Large intestine (tissue), 3 donors: ENCODE data around the gene PCSK6. TPM values are rescaled to one million over a fixed set of nuclear protein-coding genes. Genes with fewer than 3 reads are reported as not detected.

Experiments used
- DNase-seq, 2 donors: peaks; one replicate each; pipeline versions ENCODE4 v3.0.0 to v3.0.0-alpha.2; 2013
- H3K27ac ChIP-seq: one replicate; pipeline ENCODE4 v1.5.1; 2013; ENCODE audit warnings: low read length
- H3K27me3 ChIP-seq: 2 replicates; pipeline ENCODE4 v1.6.1; 2013; ENCODE audit warnings: low read length; ENCODE audit not compliant: control insufficient read depth, insufficient read depth
- H3K36me3 ChIP-seq: 2 replicates; pipeline ENCODE4 v1.6.1; 2013; ENCODE audit warnings: low read length; ENCODE audit not compliant: control insufficient read depth, insufficient read depth
- H3K4me1 ChIP-seq: one replicate; pipeline ENCODE4 v1.6.1; 2013; ENCODE audit warnings: low read length; ENCODE audit not compliant: control insufficient read depth, insufficient read depth
- H3K4me3 ChIP-seq: one replicate; pipeline ENCODE4 v1.5.1; 2013; ENCODE audit warnings: low read length
- H3K9me3 ChIP-seq: one replicate; pipeline ENCODE4 v1.6.1; 2013; ENCODE audit warnings: mild to moderate bottlenecking, low read depth, low read length, moderate library complexity; ENCODE audit not compliant: control insufficient read depth
- WGBS: methylation state at CpG from one replicate; pipeline ENCODE4 v1.1.5; 2013; ENCODE audit warnings: low lambda C conversion rate; ENCODE audit not compliant: insufficient coverage; 5-methylcytosine and 5-hydroxymethylcytosine counted together
- polyA plus RNA-seq: library from polyadenylated mRNA; unstranded; fragments of 120-200 nt; gene quantifications from one replicate; pipeline ENCODE4 v1.2.1, GENCODE V29; 2013

PCSK6 gene
- polyA plus RNA-seq, 1 donor = 22.2 TPM

DNA sequence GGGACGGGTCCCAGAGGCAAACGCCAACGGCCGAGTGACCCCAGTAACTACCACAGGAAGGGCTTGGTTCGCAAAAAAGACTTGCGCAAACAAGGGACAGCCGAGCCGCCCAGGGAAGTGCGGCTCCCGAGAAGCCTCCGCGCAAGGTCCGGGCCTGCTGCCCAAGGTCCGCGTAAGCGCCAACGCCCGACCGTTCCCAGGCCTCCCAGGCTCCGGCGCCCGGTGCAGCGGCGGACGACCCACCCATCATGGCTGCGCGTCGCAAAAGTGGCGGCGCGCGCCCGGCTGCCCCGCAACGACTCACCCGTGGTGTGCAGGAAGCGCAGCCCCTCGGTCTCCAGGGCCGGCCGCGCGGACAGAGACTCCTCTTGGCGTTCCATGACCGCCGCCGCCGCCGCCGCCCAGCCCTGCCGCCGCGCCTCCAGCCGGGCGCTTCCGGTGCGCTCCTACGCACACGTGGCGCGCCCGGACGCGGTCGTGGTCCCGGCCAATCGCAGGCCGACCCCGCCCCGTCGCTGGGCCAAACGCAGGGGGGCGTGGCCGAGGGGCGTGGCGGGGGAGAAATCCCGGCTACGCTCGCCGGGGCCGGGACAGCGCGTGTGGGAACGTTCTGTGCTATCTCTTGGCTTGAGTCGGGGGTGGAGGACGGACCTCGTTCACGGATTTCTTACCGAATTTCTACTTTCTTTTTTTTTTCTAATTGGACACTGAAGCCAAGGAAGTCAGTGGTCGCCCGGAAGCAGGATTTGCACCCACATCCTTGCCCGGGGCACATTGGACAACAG, 212.3 kb downstream of the PCSK6 start, which contains the start of gene SELENOS:
SELENOS (minus strand) TSS at position 448 of the 785 bp plus-strand sequence; CDS start at position 380, 68 bp downstream.
- peak within 1 kb of the TSS; percentile 82 for H3K4me3 ChIP-seq
- peaks cover 48% of the 10 kb centered on the region for H3K36me3 ChIP-seq
- H3K9me3 ChIP-seq = no peaks in the 10 kb centered on the region
- WGBS = no CpG with 5 or more reads among the region's 91 CpGs
- H3K27me3 ChIP-seq = no peaks in the 10 kb centered on the region
- peak; percentile 92 to 96 for DNase-seq
- peak within 1 kb of the TSS; percentile 90 for H3K27ac ChIP-seq
- H3K4me1 ChIP-seq = peaks cover 30% of the 10 kb centered on the region

DNA sequence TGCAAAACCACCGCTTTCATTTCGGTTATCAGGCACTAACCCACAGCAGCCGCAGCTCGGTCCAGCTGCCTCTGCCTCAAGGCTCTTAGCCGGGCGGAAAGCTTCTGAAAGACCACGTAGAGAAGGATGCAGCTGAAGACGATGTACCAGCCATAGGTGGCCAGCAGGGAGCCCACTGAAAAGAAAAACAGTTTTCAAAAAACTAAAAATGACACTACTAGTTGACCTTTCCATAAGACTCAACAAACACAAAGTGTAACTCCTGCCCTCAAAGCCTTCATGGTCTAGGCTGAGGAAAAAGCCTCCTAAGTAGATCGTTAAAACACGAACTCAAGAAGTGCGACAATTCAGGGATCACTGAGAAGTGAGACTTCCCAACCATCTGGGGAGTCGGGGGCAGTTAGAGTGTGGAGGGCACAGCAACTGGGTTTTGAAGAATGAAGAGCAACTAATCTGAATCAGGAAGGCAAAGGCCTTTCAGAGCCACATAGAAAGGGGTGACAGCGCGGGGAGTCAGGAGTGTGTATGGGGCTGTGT, 212.9 kb downstream of the PCSK6 start:
- no CpG with 5 or more reads among the region's 14 CpGs for WGBS
- Histone ChIP-seq H3K9me3 (no peaks in the 10 kb centered on the region), H3K4me3 (peak overlapping the region; percentile 82), H3K4me1 (peaks cover 30% of the 10 kb centered on the region), H3K27me3 (no peaks in the 10 kb centered on the region), H3K27ac (peak overlapping the region; percentile 90), H3K36me3 (peaks cover 46% of the 10 kb centered on the region)
- no peak for DNase-seq

DNA sequence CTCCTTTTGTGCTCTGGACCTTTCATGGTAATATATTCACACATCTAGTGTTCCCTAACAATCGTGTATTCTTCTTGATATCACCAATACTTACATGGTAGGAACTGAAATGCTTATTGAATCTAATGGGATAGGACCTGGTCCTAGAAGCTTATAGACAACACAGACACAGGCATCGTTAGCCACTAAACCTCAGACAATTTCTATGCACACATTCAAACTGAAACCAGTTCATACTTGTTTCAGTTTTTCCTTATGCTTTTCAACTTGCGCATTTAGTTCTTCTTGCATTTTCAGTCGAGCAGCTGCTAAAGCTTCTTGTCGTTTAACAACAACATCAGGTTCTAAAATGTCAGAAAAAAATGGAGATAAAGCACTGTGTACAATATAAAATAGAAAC, 214.5 kb downstream of the PCSK6 start:
- Histone ChIP-seq H3K4me1 (peaks cover 19% of the 10 kb centered on the region), H3K4me3 (no peak overlapping the region), H3K27me3 (no peaks in the 10 kb centered on the region), H3K9me3 (no peaks in the 10 kb centered on the region), H3K36me3 (peaks cover 50% of the 10 kb centered on the region), H3K27ac (no peak overlapping the region)
- WGBS = 100% methylated on average over 3 of the region's 5 CpGs
- no peak for DNase-seq

DNA sequence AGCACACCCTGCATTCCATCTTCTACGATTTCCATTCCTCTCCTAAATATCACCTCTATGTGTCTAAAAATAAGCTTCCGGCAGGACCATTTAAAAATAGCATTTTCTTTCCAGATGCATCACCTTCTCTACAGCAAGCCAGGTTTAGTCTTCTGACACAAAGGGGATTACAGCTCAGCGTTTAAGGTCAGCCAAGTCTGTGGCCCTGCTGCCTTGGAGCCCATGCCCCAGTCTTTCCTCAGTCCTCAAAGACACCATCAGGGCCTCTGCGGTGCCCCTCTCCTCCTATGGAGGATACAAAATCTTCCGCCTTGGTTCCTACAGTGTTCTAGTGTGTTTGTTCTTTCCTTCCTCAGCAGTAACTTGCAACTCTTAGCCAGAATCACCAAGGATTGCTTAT, 216.0 kb downstream of the PCSK6 start:
- no peak overlapping the region for H3K4me3 ChIP-seq
- no peaks in the 10 kb centered on the region for H3K27me3 ChIP-seq
- DNase-seq = no peak
- H3K27ac ChIP-seq = no peak overlapping the region
- no peaks in the 10 kb centered on the region for H3K9me3 ChIP-seq
- WGBS = no CpG with 5 or more reads among the region's 5 CpGs
- H3K4me1 ChIP-seq = peaks cover 7% of the 10 kb centered on the region
- peaks cover 63% of the 10 kb centered on the region for H3K36me3 ChIP-seq

DNA sequence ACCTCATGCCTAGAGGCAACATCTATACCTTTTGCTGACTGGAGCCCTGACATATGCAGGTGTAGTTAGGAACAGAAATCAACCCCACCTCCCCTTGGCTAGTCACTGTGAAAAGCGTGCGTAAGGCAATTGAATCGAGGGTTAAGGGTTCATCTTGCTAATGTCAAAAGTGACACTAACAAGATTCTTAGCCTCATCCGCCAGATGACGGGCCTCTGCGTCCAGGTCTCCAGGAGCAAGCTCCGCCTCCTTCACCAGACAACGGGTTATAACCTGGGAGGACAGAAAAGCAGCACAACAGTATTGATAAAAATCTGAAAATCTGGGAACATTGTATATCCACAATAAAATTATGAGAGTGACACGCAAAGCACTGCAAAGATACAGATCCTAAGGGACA, 216.9 kb downstream of the PCSK6 start:
- 100% methylated on average over 1 of the region's 9 CpGs for WGBS
- Histone ChIP-seq H3K9me3 (no peaks in the 10 kb centered on the region), H3K36me3 (peaks cover 63% of the 10 kb centered on the region), H3K4me1 (no peaks in the 10 kb centered on the region), H3K27me3 (no peaks in the 10 kb centered on the region), H3K27ac (no peak overlapping the region), H3K4me3 (no peak overlapping the region)
- no peak for DNase-seq

DNA sequence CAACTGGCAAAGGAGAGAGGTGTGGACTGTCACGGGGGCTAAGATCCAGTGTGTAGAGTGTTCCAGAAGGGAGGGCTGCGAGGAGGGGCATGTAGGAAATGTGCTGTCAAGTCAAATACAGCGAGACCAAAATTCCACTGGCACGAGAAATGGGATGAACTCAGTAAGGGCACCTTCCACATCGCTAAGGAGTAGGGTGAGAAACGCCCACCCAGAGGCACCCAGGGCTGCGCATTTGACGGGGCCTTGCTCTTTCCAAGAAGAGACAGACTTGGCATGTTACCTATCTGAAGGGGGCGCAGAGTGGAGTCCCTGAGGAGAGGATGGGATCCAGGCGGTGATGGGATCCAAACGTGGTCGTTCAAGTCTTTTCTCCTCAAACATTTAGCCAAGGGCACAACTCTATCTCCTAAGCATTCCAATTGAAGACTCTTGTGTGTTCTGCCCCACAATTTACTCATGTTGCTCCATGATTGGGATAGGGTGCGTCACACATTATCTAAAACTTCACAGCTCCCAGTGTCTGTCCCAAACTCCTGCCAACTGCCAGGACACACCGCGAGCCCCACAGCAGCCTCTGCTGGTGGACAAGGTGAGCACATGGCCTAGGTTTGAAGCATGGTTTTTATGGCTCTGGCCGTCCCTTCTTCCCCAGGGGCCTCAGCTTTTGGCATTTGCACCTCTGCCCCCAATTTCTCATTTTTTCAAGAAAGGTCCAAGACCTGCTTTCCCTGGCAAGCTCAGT, 219.9 kb downstream of the PCSK6 start:
- no peak overlapping the region for H3K27ac ChIP-seq
- no peak overlapping the region for H3K4me3 ChIP-seq
- peaks cover 4% of the 10 kb centered on the region for H3K4me1 ChIP-seq
- DNase-seq = no peak
- WGBS = no CpG with 5 or more reads among the region's 16 CpGs
- H3K36me3 ChIP-seq = peaks cover 55% of the 10 kb centered on the region
- no peaks in the 10 kb centered on the region for H3K27me3 ChIP-seq
- no peaks in the 10 kb centered on the region for H3K9me3 ChIP-seq

DNA sequence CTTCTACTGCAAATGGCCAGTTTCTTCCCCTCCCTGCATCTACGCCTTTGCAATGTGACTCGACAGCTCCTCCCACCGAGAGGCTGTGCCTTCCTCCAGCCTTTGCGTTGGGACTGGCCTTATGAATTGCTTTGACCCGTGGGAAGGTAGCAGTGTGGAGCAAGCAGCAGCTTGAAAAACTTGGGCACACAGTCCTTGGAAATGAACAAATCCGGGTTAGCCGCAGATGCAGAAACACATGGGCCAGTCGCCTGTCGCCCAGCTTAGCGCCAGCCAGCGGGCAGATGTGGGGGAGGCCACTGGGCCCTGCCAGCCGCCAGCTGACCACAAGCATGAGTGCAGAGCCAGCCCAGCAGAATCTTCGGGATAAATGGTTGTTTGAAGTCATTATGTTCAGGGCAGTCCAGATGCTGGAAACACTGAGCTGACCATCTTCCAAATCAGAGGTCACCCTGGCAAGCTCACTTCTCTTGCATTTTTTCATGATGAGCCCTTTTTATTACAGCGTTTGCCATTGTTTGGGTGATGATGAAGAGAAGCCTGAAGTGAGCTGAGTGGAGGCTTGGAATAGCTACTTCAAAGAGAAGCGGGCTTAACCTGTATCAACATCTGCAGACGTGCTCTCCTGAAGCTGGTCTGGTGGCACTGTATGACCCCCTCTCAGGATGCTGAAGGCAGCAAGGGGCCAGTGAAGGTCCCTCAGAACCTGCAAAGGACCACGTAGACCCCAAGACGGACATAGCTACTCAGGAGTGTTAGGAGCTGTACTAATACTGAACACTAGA, 222.0 kb downstream of the PCSK6 start:
- H3K36me3 ChIP-seq = peaks cover 35% of the 10 kb centered on the region
- WGBS = no CpG with 5 or more reads among the region's 18 CpGs
- H3K9me3 ChIP-seq = no peaks in the 10 kb centered on the region
- peaks cover 4% of the 10 kb centered on the region for H3K4me1 ChIP-seq
- H3K27ac ChIP-seq = no peak overlapping the region
- H3K27me3 ChIP-seq = no peaks in the 10 kb centered on the region
- H3K4me3 ChIP-seq = no peak overlapping the region
- no peak for DNase-seq

DNA sequence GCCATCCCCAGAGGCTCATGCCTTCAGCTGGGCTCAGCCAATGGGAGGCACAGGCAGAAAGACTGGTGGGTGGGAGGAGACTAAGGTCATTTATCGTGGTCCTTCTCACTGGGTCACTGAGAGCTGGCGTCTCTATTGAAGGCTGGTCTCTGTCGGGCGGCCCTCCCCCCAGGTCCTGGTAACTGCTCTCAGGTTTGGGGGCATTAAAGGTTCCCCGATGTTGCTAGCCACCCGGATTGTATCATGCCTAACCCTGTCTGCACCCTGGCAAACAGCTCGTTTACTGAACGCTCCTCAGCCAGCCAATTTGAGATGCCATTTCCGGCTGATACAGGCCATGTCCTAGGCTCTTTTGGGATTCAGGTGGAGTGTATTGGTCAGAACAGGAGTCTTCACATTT, 222.7 kb downstream of the PCSK6 start:
- H3K9me3 ChIP-seq = no peaks in the 10 kb centered on the region
- H3K4me1 ChIP-seq = peaks cover 4% of the 10 kb centered on the region
- no peak for DNase-seq
- no peak overlapping the region for H3K27ac ChIP-seq
- H3K36me3 ChIP-seq = peaks cover 28% of the 10 kb centered on the region
- WGBS = no CpG with 5 or more reads among the region's 9 CpGs
- no peaks in the 10 kb centered on the region for H3K27me3 ChIP-seq
- no peak overlapping the region for H3K4me3 ChIP-seq

DNA sequence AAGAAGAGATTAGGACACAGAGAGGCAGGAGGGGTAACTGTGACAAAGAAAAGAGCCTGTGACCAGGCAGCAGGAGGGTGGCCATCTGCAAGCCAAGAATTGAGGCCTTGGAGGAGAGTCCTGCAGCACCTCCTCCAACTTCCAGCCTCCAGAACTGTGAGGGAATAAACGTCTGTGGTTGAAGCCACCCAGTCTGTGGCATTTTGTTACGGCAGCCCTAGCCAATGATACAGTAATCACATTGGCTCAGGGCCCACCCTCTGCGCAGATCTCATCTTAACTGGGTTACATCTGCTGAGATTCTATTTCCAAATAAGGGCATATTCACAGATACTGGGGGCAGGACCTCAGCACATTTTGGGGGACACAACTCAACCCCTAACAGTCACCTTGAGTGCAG, 223.5 kb downstream of the PCSK6 start:
- Histone ChIP-seq H3K27me3 (no peaks in the 10 kb centered on the region), H3K9me3 (no peaks in the 10 kb centered on the region), H3K4me1 (peaks cover 4% of the 10 kb centered on the region), H3K36me3 (peaks cover 21% of the 10 kb centered on the region), H3K4me3 (no peak overlapping the region), H3K27ac (no peak overlapping the region)
- no CpG with 5 or more reads among the region's 3 CpGs for WGBS
- no peak for DNase-seq
